Tibial nerve (tissue), 4 donors: ENCODE results near the gene IVD. TPM values are rescaled to one million over a fixed set of nuclear protein-coding genes. Genes with fewer than 3 reads are reported as not detected.

Experiments used
- DNase-seq, 2 donors: peaks; one replicate each; pipeline ENCODE4 v3.0.0-alpha.2; 2019; ENCODE audit warnings: low spot score in 2 of 2
- H3K27ac ChIP-seq, 4 donors: fragments of 200-600 bp; sonication (generic) in 3 of 4; one replicate each; pipeline ENCODE4 v1.5.1; 2017 to 2019; ENCODE audit warnings: mild to moderate bottlenecking in 1 of 4
- H3K27me3 ChIP-seq, 2 donors: fragments of 200-600 bp; sonication (generic) in 1 of 2; one replicate each; pipeline versions ENCODE4 v1.5.1 to v1.6.0; 2017 to 2019
- H3K36me3 ChIP-seq, 3 donors: fragments of 200-600 bp; sonication (generic); one replicate each; pipeline ENCODE4 v1.5.1; 2018 to 2019
- H3K4me1 ChIP-seq, 4 donors: fragments of 200-600 bp; sonication (generic) in 3 of 4; one replicate each; pipeline ENCODE4 v1.5.1; 2017 to 2019
- H3K4me3 ChIP-seq, 4 donors: fragments of 200-600 bp; sonication (generic) in 3 of 4; one replicate each; pipeline ENCODE4 v1.5.1; 2017 to 2019; ENCODE audit warnings: mild to moderate bottlenecking in 1 of 4, moderate library complexity in 1 of 4
- H3K9me3 ChIP-seq, 4 donors: fragments of 200-600 bp; sonication (generic) in 3 of 4; one replicate each; pipeline ENCODE4 v1.5.1; 2017 to 2019
- EP300 ChIP-seq, 2 donors: sonication (generic); formaldehyde crosslinking; IDR thresholded peaks; one replicate each; pipeline ENCODE4 v1.6.1; 2017; ENCODE audit warnings: antibody characterized with exemption in 2 of 2, mild to moderate bottlenecking in 1 of 2
- POLR2A ChIP-seq, 2 donors: fragments of 450-650 bp; IDR thresholded peaks; one replicate each; pipeline ENCODE4 v1.6.1; 2017; ENCODE audit warnings: antibody characterized with exemption in 2 of 2, mild to moderate bottlenecking in 2 of 2, moderate library complexity in 2 of 2
- WGBS, 2 donors: methylation state at CpG; one replicate each; pipeline ENCODE4 v1.1.5; 2018; 5-methylcytosine and 5-hydroxymethylcytosine counted together
- total RNA-seq, 4 donors: library from RNA; depleted of rRNA; stranded (reverse); fragments of >200 nt; gene quantifications; one replicate each; pipeline ENCODE4 v1.1.0, GENCODE V29; 2016
- TF ChIP-seq, protein P1 (sequence below), 5 experiments: fragments of 200-600 bp in 3 of 5; fragments of 450-650 bp in 2 of 5; sonication (generic) in 3 of 5; IDR thresholded peaks; one replicate each; pipeline ENCODE4 v1.5.1; 2016 to 2019; ENCODE audit warnings: antibody characterized with exemption in 5 of 5, mild to moderate bottlenecking in 3 of 5, moderate library complexity in 2 of 5

Gene IVD
- total RNA-seq, 4 donors from 2014 or later: 62.8 to 88.6 (median 76.7) TPM

DNA sequence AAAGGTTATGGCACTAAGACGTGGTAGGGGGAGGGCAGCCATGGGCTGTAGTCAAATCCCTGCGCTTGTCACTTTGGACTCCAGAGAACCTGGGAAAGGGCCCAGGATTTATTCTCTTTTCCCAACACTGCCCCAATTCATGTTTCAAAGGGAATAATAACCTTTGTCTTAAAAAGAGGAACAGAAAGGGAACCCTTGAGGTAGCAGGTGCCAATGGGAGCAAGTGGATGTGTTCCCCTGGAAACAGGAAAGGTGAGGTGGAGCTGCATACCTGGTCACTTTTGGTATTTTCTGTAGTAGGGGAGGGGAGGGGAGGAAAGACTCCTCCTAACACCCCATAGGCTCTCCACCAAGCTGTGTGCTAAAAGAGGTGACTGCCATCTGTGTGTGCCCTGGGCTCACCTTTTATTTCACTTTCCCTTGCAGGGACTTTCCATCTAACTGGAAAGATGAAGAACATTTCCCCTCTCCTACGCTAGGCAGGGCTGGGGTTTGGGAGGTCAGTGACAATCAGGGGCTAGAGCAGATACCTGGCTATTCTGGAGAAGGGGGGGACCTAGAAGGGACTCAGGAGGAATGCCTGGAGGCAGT lies 59.1 kb downstream of the IVD start:
- TF ChIP-seq EP300 (IDR thresholded peaks at IDR 0.05) (no peak), POLR2A (IDR thresholded peaks at IDR 0.05) (no peak)
- TF ChIP-seq, protein P1, sequence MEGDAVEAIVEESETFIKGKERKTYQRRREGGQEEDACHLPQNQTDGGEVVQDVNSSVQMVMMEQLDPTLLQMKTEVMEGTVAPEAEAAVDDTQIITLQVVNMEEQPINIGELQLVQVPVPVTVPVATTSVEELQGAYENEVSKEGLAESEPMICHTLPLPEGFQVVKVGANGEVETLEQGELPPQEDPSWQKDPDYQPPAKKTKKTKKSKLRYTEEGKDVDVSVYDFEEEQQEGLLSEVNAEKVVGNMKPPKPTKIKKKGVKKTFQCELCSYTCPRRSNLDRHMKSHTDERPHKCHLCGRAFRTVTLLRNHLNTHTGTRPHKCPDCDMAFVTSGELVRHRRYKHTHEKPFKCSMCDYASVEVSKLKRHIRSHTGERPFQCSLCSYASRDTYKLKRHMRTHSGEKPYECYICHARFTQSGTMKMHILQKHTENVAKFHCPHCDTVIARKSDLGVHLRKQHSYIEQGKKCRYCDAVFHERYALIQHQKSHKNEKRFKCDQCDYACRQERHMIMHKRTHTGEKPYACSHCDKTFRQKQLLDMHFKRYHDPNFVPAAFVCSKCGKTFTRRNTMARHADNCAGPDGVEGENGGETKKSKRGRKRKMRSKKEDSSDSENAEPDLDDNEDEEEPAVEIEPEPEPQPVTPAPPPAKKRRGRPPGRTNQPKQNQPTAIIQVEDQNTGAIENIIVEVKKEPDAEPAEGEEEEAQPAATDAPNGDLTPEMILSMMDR (IDR thresholded peaks at IDR 0.05): no peak
- 90 to 95% methylated on average over 3 of the region's 3 CpGs for WGBS, 2 donors
- H3K27ac ChIP-seq: no peak overlapping the region
- peaks cover 4 to 89% (median 4%) of the 10 kb centered on the region in 3 donors for H3K36me3 ChIP-seq
- no peak for DNase-seq
- H3K9me3 ChIP-seq: no peaks in the 10 kb centered on the region
- H3K4me1 ChIP-seq: peaks cover 0 to 4% (median 0%) of the 10 kb centered on the region in 4 donors
- H3K4me3 ChIP-seq: no peak overlapping the region
- H3K27me3 ChIP-seq: no peaks in the 10 kb centered on the region

DNA sequence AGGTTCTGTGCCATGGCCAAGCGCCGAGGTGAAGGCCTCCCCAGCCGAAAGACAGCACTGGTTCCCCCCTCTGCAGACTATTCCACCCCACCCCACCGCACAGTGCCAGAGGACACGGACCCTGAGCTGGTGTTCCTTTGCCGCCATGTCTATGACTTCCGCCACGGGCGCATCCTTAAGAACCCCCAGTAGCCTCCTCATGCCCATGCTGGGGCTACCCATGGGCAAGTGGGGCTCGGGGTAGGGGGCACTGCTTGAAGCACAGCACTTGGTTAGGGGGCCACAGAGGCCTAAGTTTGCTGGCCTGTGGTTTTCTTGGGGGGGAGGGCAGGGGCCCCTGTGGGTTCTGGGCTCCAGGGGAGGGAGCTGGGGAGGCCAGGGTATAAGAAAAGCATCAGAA lies 60.3 kb downstream of the IVD start:
- Histone ChIP-seq H3K4me3 (no peak overlapping the region), H3K27ac (no peak overlapping the region), H3K9me3 (no peaks in the 10 kb centered on the region), H3K36me3 (peaks cover 4 to 77% (median 4%) of the 10 kb centered on the region in 3 donors), H3K4me1 (peaks cover 0 to 12% (median 3%) of the 10 kb centered on the region in 4 donors), H3K27me3 (no peaks in the 10 kb centered on the region)
- no peak for DNase-seq
- WGBS, 2 donors: 92 to 100% methylated on average over 5 to 9 of the region's 10 CpGs
- TF ChIP-seq POLR2A (IDR thresholded peaks at IDR 0.05): no peak
- TF ChIP-seq, protein P1 (IDR thresholded peaks at IDR 0.05): no peak
- no peak for TF ChIP-seq EP300 (IDR thresholded peaks at IDR 0.05)

DNA sequence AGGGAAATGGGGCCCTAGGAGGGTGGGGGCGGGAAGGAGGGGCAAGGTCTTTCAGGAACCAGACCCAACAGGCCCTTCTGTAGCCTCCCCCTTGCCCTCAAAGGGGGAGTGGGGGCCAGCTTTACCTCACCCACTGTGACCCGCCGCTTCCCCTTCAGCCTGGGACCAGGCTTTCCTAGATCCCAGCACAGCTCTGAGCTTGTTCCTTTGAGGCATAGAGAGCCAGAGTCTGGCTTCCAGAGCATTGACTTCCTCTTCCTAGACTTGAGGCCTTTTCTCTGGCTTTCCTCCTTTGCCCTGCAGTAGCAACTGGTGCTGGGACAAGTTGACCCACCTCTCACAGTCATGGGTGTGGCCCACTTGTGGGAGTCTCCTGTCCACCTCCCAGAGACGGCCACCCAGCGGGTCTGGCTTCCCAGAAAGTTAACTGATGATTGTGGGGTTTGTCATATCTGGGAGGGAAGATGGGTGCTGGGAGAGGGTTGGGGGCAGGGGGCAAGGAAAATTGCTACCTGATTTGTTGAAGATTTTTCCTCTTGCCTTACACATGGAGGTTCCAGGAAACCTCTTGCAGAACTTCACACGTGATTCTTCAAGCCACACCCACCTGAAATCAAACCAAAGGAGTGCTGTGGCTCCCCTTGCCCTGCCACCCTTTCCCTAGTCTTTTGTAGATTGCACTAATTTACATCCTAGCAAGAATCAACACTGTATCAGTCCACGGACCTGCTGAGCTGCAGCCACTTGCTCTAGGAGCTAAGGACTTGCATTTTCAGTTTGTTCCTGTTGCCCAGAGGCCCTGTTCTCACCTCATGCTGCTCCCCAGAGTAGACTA lies 61.0 kb downstream of the IVD start:
- Histone ChIP-seq H3K27me3 (no peaks in the 10 kb centered on the region), H3K9me3 (no peaks in the 10 kb centered on the region), H3K27ac (no peak overlapping the region), H3K36me3 (peaks cover 4 to 69% (median 4%) of the 10 kb centered on the region in 3 donors), H3K4me1 (peaks cover 0 to 17% (median 4%) of the 10 kb centered on the region in 4 donors), H3K4me3 (no peak overlapping the region)
- DNase-seq: no peak
- WGBS, 2 donors: 76 to 79% methylated on average over 7 of the region's 7 CpGs
- TF ChIP-seq, protein P1 (IDR thresholded peaks at IDR 0.05): no peak
- no peak for TF ChIP-seq POLR2A (IDR thresholded peaks at IDR 0.05)
- TF ChIP-seq EP300 (IDR thresholded peaks at IDR 0.05): no peak

DNA sequence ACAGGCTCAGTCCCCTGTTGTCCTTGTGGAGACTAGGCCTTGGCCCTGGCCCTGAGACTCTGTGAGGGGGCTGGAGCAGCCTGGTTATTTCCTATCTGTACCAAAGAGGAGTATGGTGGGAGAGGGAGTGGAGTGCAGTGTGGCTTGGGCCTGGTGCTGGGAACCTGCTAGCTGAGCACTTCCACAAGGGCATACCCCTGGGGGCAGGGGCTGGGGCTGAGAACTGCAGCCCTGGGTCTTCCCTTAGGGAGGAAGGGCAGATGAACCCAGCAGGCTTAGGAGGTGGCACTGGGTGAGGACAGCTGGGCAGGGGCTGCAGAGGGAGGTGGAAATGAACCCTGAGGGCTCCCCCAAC lies 61.6 kb downstream of the IVD start:
- peaks cover 0 to 23% (median 9%) of the 10 kb centered on the region in 4 donors for H3K4me1 ChIP-seq
- peaks cover 2 to 64% (median 4%) of the 10 kb centered on the region in 3 donors for H3K36me3 ChIP-seq
- H3K27me3 ChIP-seq: no peaks in the 10 kb centered on the region
- no peak for DNase-seq
- TF ChIP-seq EP300 (IDR thresholded peaks at IDR 0.05): no peak
- H3K9me3 ChIP-seq: no peaks in the 10 kb centered on the region
- no peak overlapping the region for H3K27ac ChIP-seq
- H3K4me3 ChIP-seq: no peak overlapping the region

DNA sequence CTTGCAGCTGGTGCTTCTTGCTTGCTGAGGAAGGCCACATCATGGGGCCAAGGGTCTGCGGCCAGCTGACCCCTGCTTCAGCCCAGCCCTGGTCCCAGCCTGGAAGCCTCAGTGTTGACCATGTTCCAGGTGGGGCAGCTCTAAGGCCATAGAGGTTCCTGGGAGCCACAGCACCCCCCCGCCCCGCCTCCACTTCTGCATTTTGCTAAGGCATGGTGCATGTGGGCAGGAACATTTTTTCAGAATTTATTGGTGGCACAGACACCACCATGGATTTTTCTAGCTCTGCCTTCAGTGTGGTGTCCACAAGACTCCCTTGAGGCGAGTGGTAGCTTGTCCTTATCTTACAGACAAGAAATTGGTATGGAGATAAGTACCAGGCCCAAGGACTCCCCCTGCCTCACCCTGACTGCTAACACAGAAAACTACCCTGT lies 63.3 kb downstream of the IVD start:
- 92 to 94% methylated on average over 4 of the region's 4 CpGs for WGBS, 2 donors
- Histone ChIP-seq H3K4me3 (no peak overlapping the region), H3K27ac (no peak overlapping the region), H3K9me3 (no peaks in the 10 kb centered on the region), H3K36me3 (peaks cover 2 to 47% (median 3%) of the 10 kb centered on the region in 3 donors), H3K27me3 (no peaks in the 10 kb centered on the region), H3K4me1 (peaks cover 0 to 26% (median 11%) of the 10 kb centered on the region in 4 donors)
- no peak for DNase-seq
- TF ChIP-seq POLR2A (IDR thresholded peaks at IDR 0.05) (no peak), EP300 (IDR thresholded peaks at IDR 0.05) (no peak)
- TF ChIP-seq, protein P1 (IDR thresholded peaks at IDR 0.05): no peak
